ENCODE measurements around the gene DDX59.
A peak's percentile ranks its signal among the peaks of the same experiment; 100 is the strongest.

The DDX59 gene

DNA sequence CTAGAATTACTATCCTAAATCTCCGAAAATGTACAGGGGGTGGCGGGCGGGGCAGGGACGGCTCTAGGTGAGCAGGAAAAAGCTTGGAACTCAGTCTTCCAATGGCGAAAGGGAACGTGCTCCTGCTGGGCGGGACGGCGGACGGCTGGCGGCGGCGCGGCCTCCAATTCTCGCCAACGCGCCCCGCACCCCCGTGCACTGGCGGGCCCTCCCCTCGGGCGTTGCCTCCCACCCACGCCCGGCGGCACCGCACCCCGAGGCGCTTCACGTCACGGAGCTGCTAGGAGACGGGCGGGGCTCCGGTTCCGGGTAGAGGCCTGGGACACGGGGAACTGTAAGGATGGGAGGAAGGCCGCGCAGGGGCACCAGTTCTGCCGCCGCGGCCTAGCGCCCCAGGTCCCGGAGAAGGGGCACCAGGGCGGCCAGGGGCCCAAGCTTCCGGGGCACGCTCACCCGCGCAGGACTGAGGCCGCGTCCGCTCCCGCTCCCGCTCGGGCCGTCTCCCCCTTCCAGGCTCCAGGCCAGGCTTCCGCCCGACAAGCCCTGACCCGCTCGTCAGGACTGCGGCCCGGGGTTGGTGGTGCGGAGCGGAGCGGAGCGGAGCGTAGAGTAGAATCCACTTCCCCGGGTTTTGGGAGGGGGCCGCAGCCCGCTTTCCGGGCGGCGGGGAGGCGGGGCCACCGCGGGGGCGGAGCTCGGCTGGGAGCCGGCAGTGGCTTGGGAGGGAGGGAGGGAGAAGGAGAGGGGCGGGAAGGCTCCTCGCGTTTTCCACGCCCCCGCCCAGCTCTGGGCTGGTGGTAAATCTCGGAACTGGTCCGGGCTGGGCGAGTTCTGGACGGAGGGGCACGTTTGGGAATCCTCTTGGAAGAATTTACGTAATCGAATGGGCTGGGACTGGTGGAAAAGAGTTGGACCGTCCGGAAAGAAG lies at the start of gene DDX59:
DDX59 (minus strand) TSS at position 594 of the 928 bp plus-strand sequence. CDS start 3,167 bp downstream, outside the sequence.
- TF ChIP-seq, protein P1, sequence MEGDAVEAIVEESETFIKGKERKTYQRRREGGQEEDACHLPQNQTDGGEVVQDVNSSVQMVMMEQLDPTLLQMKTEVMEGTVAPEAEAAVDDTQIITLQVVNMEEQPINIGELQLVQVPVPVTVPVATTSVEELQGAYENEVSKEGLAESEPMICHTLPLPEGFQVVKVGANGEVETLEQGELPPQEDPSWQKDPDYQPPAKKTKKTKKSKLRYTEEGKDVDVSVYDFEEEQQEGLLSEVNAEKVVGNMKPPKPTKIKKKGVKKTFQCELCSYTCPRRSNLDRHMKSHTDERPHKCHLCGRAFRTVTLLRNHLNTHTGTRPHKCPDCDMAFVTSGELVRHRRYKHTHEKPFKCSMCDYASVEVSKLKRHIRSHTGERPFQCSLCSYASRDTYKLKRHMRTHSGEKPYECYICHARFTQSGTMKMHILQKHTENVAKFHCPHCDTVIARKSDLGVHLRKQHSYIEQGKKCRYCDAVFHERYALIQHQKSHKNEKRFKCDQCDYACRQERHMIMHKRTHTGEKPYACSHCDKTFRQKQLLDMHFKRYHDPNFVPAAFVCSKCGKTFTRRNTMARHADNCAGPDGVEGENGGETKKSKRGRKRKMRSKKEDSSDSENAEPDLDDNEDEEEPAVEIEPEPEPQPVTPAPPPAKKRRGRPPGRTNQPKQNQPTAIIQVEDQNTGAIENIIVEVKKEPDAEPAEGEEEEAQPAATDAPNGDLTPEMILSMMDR (conservative IDR thresholded peaks at IDR 0.05), result no peak
- H3K27ac ChIP-seq, result peak within 1 kb of the TSS; percentile 97

DNA sequence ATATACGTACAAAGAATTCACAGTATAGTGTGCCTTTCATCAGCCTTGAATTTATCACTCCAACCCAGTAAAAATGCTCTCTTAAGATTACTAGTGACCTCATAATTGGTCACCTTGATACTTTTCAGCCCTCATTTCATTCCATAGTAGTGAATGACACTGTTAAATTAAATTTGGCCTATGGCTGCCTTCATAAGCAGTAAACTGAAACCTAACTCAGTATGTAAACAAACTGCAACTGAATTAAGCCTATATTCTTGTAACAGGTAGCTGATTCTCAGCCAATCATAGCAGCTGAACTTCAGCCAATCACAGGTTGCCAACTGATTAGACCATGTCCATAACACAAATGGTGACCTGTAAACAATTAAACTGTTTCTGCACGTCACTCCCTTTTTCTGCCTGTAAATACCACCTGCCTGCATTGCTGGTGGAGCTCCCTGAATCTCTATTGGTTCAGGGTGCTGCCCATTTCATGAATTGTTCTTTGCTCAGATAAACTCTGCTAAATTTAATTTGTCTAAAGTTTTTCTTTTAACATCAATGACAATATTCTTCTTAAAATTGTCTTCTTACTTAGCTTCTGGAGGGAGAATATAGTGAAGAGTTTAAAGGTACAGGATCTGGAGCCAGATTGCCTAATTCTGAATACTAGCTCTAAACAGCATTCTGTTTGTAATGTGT lies 44.9 kb upstream of the DDX59 start:
- H3K27ac ChIP-seq, result no peak overlapping the region
- TF ChIP-seq, protein P1 (conservative IDR thresholded peaks at IDR 0.05), result no peak

DNA sequence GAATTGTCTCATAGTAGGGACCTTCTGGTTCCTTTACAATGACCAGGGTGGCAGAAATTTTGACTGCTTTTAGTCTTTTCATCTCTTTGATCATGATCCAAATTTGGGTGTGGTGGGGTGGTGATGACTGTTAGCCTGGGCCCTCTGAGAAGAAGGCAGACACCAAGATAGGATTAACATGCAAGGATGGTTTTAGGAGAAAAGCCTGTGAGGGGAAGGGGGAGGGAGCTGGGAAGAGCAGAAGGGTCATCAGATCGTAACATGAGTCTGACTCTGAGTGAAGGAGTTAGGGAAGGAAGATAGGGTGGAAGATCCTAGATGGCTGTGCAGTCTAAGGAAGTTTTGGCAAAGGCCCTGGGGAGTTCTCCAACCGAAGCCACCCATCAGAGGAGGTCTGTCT lies 40.5 kb upstream of the DDX59 start:
- TF ChIP-seq, protein P1 (conservative IDR thresholded peaks at IDR 0.05), result no peak
- H3K27ac ChIP-seq, result no peak overlapping the region

DNA sequence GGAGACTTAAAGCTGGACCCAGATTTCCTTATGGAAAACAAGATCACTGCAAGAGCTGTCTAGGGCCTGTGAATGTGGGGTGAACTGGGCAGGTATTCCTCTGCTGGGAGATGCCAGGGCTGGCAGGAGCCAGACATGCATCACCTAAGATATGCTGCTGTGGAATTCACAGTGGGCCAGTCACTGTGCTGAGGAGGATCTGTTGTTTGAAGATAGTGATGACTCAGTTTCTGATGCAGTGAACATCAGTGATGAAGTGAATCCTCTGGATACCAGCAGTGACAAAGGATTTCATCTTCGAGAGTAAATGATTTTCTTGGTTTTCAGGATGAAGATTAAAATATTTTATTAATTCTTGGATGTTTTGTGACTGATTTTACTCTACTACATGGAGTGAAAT lies 39.1 kb upstream of the DDX59 start:
- TF ChIP-seq, protein P1 (conservative IDR thresholded peaks at IDR 0.05), result no peak

DNA sequence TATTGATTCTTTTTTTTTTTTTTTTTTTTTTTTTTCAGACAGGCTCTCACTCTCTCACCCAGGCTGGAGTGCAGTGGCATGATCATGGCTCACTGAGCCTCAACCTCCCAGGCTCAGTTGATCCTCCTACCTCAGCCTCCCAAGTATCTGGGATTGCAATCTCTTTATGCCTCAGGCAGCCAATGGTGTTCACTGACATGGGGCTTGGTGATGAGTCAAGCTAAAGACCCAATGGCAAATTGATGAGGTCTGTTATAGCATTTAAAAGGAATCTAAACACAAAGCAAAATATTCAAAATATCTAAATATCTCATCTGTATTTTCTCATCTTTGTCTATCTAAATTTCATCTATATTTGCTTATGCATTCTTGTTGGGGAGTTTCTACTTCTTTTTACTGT lies 38.5 kb upstream of the DDX59 start:
- TF ChIP-seq, protein P1 (conservative IDR thresholded peaks at IDR 0.05), result no peak
- H3K27ac ChIP-seq, result no peak overlapping the region

More for the DNA sequence above, 39.1 kb upstream of the DDX59 start:
- H3K27ac ChIP-seq, result no peak overlapping the region

DNA sequence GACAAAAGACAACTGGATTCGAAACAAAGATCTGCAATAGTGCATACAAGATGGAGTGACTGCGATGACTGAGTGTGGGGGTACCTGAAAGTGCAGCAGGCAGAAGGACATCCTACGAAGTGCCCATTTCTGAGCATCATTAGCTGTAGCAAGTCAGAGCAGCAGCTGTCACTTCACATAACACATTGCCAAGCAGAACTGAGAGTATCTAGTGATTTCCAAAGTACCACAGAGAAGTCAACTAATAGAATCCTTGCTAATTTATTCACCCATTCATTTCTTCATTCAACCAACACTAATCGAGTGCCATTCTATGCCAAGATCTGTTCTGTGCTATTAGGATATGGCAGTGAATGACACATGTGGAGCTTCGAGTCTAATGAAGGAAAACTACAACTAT lies 37.4 kb upstream of the DDX59 start:
- H3K27ac ChIP-seq, result no peak overlapping the region
- TF ChIP-seq, protein P1 (conservative IDR thresholded peaks at IDR 0.05), result no peak

DNA sequence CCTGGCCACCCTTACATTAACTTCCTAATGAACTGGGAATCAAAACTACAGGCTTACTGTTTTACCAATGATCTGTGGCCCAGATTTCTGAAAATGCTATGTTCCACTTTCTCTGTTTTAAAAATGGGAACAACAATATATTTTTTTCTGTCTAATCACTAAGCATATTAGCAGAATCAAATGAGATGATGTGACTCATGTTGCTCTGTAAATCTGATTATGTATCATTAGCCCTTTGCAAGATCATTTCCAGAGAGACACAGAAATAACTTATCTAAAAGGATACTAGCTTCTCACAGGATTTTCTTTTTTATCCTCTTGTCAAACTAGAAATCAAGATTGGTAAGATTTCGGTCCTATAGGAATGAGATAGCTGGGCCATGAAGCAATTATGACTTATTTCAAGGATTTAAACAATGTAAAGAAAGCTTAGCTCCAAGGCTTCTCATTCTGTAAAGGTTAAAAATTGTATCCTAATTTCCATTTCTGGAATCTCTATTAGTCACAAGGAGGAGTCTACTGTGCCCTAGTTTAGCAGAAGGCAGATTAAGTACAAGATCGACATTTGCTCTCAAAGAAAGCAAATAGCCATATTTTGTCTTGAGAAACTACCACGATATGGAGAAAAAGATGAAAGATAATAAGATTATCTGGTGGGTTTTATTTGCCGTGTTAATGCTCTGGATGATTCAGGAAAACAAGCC lies 36.6 kb upstream of the DDX59 start:
- H3K27ac ChIP-seq, result no peak overlapping the region
- TF ChIP-seq, protein P1 (conservative IDR thresholded peaks at IDR 0.05), result no peak

Data from VCaP (cell line).